Activated CD8-positive, alpha-beta memory T cell treated with anti-CD3 and anti-CD28 coated beads, Interleukin-2, amount 50 U/mL, for 1 hour (primary cell): ENCODE measurements around the gene MRPS7.
"Not testable (repeated sequence)": the region's sequence is repeated elsewhere in the genome, so short reads cannot be mapped to it uniquely, and the experiment has no call there.

Experiments
- DNase-seq: peaks from one replicate; pipeline ENCODE4 v3.0.0-alpha.2; 2020; ENCODE audit errors: extremely low read depth

Gene MRPS7

DNA sequence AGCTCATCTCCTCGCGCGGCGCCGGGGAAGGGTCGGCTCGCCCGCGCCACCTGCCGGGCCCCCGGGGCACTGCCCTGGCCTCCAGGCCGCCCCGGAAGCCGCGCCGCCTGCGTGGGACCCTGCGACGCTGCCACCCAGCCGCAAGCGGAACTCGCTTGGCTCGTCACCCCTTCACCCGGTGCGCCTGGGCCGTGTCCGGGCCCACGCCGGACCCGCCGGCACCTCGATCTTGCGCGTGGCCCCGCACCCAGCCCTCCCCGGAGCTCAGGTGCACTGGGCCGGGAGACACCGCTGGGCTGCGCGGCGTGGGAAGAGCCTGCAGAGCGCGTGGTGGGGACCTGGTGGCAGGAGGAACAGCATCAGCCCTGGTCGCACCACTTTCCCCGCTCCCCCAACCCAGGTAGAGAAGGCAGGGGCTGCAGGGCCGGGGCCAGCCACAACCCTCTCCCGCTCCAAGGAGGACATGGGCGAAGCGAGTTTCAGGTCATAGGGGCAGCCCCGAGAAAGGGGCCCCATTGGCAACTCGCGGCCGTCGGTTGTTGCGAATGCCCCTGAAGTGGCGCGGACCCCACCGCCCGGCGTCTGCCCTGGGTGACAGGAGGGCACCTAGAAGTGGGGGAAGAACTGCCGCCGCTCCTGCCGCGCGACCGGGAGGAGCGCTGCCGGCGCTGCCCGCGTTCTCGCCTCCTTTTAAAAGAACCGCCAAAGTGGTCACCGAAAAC lies 9.7 kb downstream of the MRPS7 start:
- DNase-seq: no peak

- no peak for DNase-seq
Measured at GRCh38 chr17:75271955-75272847, 10.5 kb downstream of the MRPS7 start.

- DNase-seq: no peak
Measured at GRCh38 chr17:75272848-75273184, 11.1 kb downstream of the MRPS7 start.

DNA sequence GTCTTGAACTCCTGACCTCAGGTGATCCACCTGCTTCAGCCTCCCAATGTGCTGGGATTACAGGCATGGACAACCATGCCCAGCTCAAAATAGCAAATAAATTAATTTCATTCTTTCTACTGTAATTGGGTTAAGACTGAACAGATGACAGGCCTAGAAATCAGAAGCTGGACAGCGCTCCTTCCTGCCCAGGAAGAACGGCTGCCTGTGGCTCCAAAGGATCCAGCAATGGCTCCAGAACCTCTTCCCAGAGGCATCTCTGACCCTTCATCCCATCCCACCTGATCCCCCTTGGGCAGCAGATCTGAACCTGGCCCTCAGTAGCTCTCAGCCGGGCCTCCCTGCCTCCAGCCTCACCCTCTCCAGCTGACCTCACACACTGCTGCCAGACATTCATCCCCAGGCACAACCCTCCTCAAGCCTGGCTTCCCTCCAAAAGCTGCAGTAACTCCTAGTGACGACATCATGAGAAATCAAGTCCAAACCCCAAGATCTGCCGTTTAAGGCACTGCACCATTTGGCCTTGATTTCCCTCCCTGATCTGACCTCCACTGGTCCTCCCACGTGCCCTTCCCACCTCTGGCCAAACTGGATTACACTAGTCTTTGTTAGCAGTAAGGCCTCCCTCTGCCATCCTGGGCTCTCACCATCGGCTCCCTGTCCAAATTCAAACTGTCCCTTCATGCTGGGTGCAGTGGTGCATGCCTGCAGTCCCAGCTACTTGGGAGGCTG lies 12.5 kb downstream of the MRPS7 start:
- no peak for DNase-seq

GRCh38 chr17:75277664-75278071 lies 16.0 kb downstream of the MRPS7 start:
- no peak for DNase-seq

GRCh38 chr17:75280189-75280588 lies 18.5 kb downstream of the MRPS7 start:
- not testable (repeated sequence) for DNase-seq

DNA sequence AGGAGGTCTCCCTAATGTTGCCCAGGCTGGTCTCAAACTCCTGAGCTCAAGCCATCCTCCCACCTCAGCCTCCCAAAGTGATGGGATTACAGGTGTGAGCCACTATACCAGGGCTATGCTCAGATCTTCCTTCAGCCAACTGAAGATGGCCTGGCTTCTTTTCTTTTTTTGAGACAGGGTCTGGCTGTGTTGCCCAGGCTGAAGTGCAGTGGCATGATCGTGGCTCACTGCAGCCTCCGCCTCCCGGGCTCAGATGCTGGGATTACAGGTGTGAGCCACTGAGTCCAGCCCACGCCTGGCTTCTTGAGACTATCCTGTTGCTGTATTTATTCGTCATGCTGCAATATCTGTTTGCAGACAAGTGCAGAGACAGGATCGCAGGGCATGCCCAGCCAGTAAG lies 23.4 kb downstream of the MRPS7 start:
- DNase-seq: no peak

GRCh38 chr17:75287221-75287620 lies 25.5 kb downstream of the MRPS7 start:
- DNase-seq: no peak

GRCh38 chr17:75288359-75288758 lies 26.7 kb downstream of the MRPS7 start:
- no peak for DNase-seq

DNA sequence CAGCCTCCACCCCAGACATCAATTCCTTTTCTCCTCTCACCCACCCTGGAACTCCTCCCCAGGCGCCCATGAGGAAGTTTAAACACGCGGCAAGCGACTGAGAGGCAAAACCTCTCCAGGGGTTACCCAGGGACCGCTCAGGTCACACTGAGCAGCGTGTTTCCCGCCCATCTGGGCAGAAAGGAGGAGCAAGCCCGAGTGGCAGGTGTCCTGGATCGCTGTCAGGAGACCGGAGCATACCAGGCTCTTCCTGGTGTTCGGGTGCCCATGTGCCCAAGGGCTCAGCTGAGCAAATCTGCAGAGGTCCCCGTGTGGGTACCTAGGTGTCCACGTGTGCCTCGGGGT lies 27.1 kb downstream of the MRPS7 start:
- DNase-seq: no peak

DNA sequence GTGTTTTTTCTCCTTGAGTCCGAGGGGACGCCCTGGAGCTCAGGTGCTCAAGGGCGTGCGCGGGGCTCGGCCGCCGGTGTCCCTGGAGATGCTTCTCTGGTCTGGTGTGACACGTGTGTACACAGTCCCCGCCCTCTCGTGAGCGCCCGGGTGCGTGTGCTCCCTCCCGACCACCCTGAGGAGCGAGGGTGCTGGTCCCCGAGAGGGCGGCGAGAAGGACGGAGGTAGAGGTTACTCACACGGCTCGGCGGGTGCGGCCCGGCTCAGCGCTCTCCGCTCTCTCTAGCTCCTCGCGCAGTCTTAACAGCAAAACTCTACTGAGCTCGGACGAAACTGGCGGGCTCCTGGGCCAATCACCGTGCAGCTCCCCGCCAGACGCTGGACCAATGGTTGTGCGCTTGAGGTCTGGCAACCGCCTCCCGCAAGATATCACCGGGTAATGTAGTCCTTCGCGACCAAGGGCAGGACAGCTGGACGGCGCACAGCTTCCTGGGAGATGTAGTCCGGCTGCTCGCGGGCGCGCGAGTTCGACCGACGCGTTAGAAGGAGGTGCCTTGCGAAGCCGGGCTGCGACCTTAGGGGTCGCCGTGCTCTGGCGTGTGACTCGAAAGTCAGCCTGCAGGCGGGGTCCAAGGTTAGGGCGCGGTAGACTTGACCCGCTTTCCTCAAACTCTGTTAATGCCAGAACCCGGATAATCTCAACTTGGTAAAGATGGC lies 27.6 kb downstream of the MRPS7 start, which contains the start of gene SLC25A19:
SLC25A19 (minus strand) TSS at position 319 of the 717 bp plus-strand sequence. CDS start 2,669 bp downstream, outside the sequence.
- DNase-seq: peak; percentile 95

DNA sequence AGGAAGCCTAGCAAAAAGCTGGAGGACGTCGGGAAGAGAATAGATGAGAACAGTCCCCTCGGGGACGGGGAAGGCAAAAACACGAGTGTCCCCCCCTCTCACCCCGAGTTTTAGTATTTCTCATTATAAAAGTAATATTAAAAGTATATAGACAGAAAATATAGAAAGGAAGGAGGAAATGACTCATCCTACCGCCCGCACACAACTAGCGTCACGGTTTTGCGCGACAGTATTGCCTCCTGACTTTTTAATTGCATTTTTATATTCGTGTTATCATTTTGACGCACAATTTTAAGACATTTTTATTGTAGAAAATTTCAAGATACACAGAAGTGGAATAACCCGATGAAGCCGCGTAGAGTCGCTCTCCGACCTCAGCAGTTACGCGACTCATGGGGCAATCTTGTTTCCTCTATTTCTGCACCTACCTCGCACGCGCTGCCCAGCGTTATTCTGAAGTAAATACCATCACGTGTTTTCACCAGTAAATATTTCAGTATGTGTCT lies 28.2 kb downstream of the MRPS7 start:
- peak; percentile 43 for DNase-seq

- DNase-seq: not testable (repeated sequence)
Measured at GRCh38 chr17:75292810-75293448, 31.2 kb downstream of the MRPS7 start.

DNA sequence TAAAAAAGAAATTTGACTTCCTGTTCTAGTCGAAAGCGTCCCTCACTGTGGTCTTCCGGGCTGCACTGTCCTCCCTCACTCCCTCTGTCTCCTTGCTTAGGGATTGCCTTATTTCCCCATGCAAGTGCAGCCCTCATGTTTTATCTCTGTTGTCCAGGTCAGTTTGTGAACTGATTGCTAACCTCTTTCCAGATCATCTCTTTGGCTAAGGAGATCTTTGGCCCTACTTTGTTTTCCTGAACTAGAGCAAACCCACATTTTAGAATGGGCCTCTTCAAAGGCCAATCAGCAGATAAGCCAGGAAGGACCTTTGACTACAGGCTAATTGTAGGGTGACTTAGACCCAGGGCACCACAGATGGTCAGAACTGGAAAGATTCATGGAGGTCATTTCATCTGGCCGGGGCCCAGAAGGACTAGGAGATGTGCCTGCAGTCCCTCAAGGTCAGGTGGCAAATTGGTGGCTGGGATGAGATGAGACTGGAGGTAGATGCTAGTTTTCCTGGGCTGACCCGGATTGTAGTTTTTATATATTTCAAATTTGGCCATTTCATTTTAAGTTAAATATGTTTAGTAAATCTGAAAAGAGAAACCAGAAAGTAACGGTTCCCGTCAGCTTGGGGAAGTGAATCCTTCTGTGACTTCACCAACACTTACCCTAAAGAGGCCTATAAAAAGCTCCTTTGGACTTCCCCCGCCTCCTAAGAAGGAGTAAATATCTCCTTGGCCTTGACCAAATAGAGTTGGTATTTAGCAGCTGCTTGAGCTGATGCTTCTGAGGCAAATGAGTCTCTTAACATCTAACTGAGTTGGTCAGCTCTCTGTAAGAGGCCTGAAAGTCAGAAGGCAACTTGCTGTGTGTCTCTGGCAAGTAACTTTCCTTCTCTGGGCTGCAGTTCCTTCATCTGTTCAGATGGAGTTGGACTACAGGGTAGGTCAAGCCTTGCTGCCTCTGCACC lies 33.8 kb downstream of the MRPS7 start:
- no peak for DNase-seq

GRCh38 chr17:75300280-75300679 lies 38.6 kb downstream of the MRPS7 start:
- no peak for DNase-seq

DNA sequence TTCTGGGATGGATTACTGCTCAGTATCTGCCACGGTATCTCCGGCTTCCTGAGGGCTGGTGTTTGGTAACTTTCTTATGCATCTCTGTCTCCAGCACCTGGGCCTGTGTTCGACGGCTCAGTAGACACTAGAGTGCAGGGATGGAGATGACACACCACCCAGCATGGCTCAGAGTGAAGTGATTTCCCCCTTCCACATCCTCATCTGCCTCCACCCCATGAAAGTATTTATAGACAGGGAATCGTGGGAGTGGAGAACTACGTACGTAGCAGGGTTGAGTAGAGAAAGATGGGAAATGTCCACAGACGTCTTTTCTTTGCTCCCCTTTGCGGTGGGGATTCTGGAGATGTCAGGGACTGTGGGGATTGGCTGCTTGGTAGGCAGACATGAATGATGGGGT lies 39.4 kb downstream of the MRPS7 start:
- no peak for DNase-seq

DNA sequence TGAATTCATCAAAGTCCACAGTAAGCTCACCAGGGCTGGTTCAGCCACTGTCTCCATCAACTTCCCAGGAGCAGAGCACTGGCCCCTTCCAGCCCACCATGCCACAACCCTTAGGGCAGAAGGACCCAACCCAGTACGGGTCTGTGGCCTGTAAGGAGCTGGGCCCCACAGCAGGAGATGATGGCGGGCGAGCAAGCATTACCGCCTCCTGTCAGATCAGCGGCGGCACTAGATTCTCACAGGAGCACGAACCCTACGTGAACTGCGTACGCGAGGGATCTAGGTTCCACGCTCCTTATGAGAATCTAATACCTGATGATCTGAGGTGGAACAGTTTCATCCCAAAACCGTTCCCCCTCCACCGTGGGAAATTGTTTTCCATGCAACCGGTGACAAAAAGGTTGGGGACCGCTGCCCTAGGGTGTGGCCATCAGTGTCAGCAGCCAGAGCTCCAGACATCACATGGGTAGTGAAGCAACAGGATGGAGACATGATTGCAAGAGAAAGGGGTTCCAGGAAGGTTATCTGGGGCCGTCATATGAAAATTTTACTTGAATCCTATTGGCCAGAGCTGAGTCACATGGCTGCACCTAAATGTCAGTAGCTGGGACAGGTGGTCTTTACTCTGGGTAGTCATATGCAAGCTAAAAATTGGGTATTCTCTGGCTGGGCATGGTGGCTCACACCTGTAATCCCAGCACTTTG lies 40.0 kb downstream of the MRPS7 start:
- DNase-seq: no peak

DNA sequence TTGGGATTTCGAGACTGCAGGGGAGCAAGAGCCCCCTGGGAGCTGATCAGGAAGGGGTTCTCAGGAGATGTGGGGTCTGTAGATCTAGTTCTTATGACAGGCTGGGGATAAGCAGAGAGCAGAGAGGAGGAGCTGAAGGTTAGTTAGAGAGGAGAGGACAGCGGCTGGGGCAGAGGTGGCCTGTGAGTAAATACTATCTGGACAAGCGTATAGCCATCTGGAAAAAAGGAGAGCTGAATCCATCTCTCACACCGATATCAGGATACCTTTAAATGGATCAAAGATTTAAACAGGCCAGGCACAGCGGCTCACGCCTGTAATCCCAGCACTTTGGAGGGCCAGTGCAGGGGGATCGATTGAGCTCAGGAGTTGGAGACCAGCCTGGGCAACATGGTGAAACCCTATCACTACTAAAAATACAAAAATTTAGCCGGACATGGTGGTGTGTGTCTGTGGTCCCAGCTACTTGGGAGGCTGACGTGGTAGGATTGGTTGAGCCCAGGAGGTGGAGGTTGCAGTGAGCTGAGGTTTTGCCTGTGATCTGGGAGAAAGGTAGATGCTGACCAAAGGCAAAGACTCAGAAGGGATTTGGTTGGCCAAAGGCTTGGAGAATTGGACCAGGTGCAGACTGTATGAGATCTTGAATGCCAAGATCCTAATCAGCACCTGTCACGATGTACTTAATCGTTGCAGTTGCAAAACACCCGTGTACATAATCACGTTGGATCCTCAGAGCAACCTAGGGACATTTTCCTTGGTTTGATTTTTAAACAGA lies 46.5 kb downstream of the MRPS7 start:
- no peak for DNase-seq
